PC-3 (cell line): ENCODE measurements around the gene CDX2.

Experiments
- CTCF ChIP-seq: fragments of 300-600 bp; sonication (generic); conservative IDR thresholded peaks from 2 replicates; pipeline ENCODE4 v1.5.1; 2017; ENCODE audit warnings: antibody characterized with exemption, low read depth, mild to moderate bottlenecking, low read length
- EZH2 ChIP-seq: fragments of 300-600 bp; sonication (generic); IDR thresholded peaks from one replicate; pipeline ENCODE4 v1.6.1; 2017; ENCODE audit warnings: antibody characterized with exemption, mild to moderate bottlenecking, low read length; ENCODE audit not compliant: unreplicated experiment
- EZH2phosphoT487 ChIP-seq: fragments of 300-600 bp; sonication (generic); IDR thresholded peaks from 2 replicates; pipeline ENCODE4 v1.6.1; 2018; ENCODE audit warnings: mild to moderate bottlenecking, antibody characterized with exemption, low read length, borderline replicate concordance

DNA sequence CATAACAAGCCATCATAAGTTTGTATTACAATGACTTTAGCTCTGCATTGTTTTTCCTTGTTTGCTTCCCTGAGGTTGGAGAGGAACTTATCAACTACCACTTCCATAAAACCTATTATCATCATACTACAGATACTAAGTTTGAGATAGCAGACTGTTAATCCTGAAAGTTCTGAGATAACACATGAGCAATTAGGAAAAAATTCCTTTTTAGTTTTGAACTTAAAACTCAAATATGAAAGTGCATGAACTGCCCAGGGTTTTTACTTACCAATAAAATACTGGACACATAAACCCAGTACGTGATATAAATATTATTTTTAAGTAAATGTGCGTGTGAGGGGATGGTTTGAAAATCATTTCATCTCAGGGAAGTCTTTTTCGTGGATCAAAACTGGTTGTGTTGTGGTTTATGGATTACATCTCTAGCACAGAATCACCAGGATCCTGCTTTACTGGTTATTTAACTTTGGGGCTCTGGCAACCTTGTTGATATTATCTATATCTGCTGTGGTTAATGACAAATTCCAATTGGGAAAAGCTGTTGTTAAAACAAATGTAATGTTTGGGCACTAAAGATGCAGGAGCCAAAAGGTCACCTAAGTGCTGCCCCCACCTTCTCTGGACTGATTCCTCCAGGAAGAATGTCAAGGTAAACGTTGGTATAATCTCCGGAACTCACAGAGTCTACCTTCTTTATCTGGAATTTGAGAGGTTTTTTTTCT lies 12.4 kb downstream of the CDX2 start:
- TF ChIP-seq CTCF (no peak), EZH2phosphoT487 (no peak), EZH2 (no peak)
